GM21619 (cell line): ENCODE data around the gene CFAP210.

Experiments
- ATAC-seq: cut with Tn5 transposase; IDR thresholded peaks from one replicate; pipeline ENCODE4 v1.9.1; 2021; ENCODE audit not compliant: unreplicated experiment

CFAP210 gene

GRCh38 chr2:169694113-169694893 is at the start of gene CFAP210, which contains the start of gene PHOSPHO2:
Gene CFAP210 (minus strand): TSS chr2:169694405. CDS start chr2:169694327, 78 bp downstream.
Gene PHOSPHO2 (plus strand): TSS chr2:169694469. CDS start chr2:169700972, 6,503 bp downstream.
- ATAC-seq: peak; percentile 98

GRCh38 chr2:169743549-169743948 is 49.3 kb upstream of the CFAP210 start:
- ATAC-seq: no peak

- no peak for ATAC-seq
Measured at GRCh38 chr2:169739351-169739750, 45.1 kb upstream of the CFAP210 start.

GRCh38 chr2:169738566-169739229 is 44.5 kb upstream of the CFAP210 start:
- ATAC-seq: no peak

- no peak for ATAC-seq
Measured at GRCh38 chr2:169736902-169737301, 42.7 kb upstream of the CFAP210 start.

- ATAC-seq: no peak
Measured at GRCh38 chr2:169735623-169736022, 41.4 kb upstream of the CFAP210 start.

- peak; percentile 26 for ATAC-seq
Measured at GRCh38 chr2:169734169-169734847, 40.1 kb upstream of the CFAP210 start.

- ATAC-seq: no peak
Measured at GRCh38 chr2:169732583-169733358, 38.6 kb upstream of the CFAP210 start.

GRCh38 chr2:169732075-169732474 is 37.9 kb upstream of the CFAP210 start:
- no peak for ATAC-seq

GRCh38 chr2:169729274-169729605 is 35.0 kb upstream of the CFAP210 start:
- no peak for ATAC-seq

- no peak for ATAC-seq
Measured at GRCh38 chr2:169727065-169727464, 32.9 kb upstream of the CFAP210 start.

- no peak for ATAC-seq
Measured at GRCh38 chr2:169721016-169721415, 26.8 kb upstream of the CFAP210 start.

- no peak for ATAC-seq
Measured at GRCh38 chr2:169718930-169719504, 24.8 kb upstream of the CFAP210 start.

- ATAC-seq: no peak
Measured at GRCh38 chr2:169717691-169718063, 23.5 kb upstream of the CFAP210 start.

GRCh38 chr2:169716938-169717690 is 22.9 kb upstream of the CFAP210 start:
- no peak for ATAC-seq

GRCh38 chr2:169716238-169716886 is 22.2 kb upstream of the CFAP210 start:
- no peak for ATAC-seq

- ATAC-seq: no peak
Measured at GRCh38 chr2:169715379-169716237, 21.4 kb upstream of the CFAP210 start.

GRCh38 chr2:169714699-169715098 is 20.5 kb upstream of the CFAP210 start:
- no peak for ATAC-seq

GRCh38 chr2:169713331-169713730 is 19.1 kb upstream of the CFAP210 start:
- no peak for ATAC-seq
